HFF-Myc (cell line): ENCODE measurements around the gene SOHLH1.

Experiments used
- DNase-seq: peaks from one replicate; pipeline ENCODE4 v3.0.0-alpha.2; 2011; ENCODE audit warnings: low read depth; ENCODE audit errors: extremely low read depth
- H3K4me3 ChIP-seq: replicated peaks from 2 replicates; pipeline ENCODE4 v1.5.1; 2011; ENCODE audit warnings: low read depth, mild to moderate bottlenecking, control low read depth, low read length
- CTCF ChIP-seq: IDR thresholded peaks from 2 replicates; pipeline ENCODE4 v1.5.1; 2012; ENCODE audit warnings: mild to moderate bottlenecking, low read depth, low read length, control low read depth; ENCODE audit errors: missing control alignments

Gene SOHLH1

GRCh38 chr9:135683401-135684034 is 15.8 kb downstream of the SOHLH1 start:
- no peak for DNase-seq
- no peak for TF ChIP-seq CTCF
- no peak overlapping the region for H3K4me3 ChIP-seq

- no peak for TF ChIP-seq CTCF
- no peak for DNase-seq
Observed at GRCh38 chr9:135681161-135681560, 18.1 kb downstream of the SOHLH1 start.

GRCh38 chr9:135680056-135680455 is 19.2 kb downstream of the SOHLH1 start:
- DNase-seq: no peak
- no peak overlapping the region for H3K4me3 ChIP-seq
- TF ChIP-seq CTCF: no peak

More at GRCh38 chr9:135681161-135681560, 18.1 kb downstream of the SOHLH1 start:
- no peak overlapping the region for H3K4me3 ChIP-seq

- TF ChIP-seq CTCF: no peak
- no peak for DNase-seq
- no peak overlapping the region for H3K4me3 ChIP-seq
Observed at GRCh38 chr9:135678236-135679017, 20.9 kb downstream of the SOHLH1 start.

- H3K4me3 ChIP-seq: no peak overlapping the region
- no peak for TF ChIP-seq CTCF
- DNase-seq: no peak
Observed at GRCh38 chr9:135677641-135678168, 21.6 kb downstream of the SOHLH1 start.

- no peak for TF ChIP-seq CTCF
- H3K4me3 ChIP-seq: no peak overlapping the region
- no peak for DNase-seq
Observed at GRCh38 chr9:135676891-135677290, 22.4 kb downstream of the SOHLH1 start.
